Measurements from ENCODE around the gene TOR3A.

DNA sequence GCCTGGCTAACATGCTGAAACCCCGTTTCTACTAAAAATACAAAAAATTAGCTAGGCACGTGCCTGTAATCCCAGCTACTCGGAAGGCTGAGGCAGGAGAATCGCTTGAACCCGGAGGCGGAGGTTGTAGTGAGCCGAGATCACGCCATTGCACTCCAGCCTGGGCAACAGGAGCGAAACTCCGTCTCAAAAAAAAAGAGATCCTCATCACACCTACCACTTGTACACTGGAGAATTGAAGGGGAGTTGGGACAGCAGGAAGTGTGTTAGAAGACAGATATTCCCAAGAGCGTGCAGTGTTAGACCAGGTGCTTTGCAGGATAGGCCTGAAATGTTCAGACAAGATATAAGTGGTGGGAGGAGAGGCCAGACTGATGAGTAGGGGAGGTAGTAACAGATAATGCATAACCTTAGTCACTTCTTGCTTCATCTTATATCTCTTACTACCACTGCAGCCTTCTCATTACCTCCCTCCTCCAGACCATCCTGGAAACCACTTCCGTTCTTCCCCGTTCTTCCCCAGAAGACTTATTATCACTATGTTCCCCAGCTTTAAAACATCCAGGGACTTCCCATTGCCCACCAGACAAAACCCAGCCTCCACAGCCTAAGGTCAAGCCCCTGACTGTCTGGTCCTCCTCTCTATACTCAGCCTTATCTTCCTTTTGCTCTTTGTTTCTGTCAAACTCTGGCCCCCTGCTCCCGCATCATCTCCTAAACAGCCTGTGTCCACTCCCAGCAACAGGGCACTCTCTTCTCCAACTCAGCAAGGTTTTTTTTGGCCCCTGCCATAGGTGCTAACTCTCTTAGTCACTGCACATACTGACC is 34.8 kb upstream of the TOR3A start:
- no peak for TF ChIP-seq CTCF (IDR thresholded peaks at IDR 0.05)
- TF ChIP-seq, protein P1, sequence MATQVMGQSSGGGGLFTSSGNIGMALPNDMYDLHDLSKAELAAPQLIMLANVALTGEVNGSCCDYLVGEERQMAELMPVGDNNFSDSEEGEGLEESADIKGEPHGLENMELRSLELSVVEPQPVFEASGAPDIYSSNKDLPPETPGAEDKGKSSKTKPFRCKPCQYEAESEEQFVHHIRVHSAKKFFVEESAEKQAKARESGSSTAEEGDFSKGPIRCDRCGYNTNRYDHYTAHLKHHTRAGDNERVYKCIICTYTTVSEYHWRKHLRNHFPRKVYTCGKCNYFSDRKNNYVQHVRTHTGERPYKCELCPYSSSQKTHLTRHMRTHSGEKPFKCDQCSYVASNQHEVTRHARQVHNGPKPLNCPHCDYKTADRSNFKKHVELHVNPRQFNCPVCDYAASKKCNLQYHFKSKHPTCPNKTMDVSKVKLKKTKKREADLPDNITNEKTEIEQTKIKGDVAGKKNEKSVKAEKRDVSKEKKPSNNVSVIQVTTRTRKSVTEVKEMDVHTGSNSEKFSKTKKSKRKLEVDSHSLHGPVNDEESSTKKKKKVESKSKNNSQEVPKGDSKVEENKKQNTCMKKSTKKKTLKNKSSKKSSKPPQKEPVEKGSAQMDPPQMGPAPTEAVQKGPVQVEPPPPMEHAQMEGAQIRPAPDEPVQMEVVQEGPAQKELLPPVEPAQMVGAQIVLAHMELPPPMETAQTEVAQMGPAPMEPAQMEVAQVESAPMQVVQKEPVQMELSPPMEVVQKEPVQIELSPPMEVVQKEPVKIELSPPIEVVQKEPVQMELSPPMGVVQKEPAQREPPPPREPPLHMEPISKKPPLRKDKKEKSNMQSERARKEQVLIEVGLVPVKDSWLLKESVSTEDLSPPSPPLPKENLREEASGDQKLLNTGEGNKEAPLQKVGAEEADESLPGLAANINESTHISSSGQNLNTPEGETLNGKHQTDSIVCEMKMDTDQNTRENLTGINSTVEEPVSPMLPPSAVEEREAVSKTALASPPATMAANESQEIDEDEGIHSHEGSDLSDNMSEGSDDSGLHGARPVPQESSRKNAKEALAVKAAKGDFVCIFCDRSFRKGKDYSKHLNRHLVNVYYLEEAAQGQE (IDR thresholded peaks at IDR 0.05; ENCODE audit: insufficient read depth in 1 of 2, low read depth in 2 of 2, low read length in 1 of 2) = no peak
- TF ChIP-seq POLR2AphosphoS5 (IDR thresholded peaks at IDR 0.05; ENCODE audit: low read depth, low read length) = no peak
- TF ChIP-seq TCF7L2 (IDR thresholded peaks at IDR 0.05; ENCODE audit: low read depth, low read length) = no peak
- TF ChIP-seq SIN3A (IDR thresholded peaks at IDR 0.05; ENCODE audit: borderline replicate concordance, insufficient read depth, low read depth, low read length) = no peak
